GM12801 (cell line): ENCODE results near the gene DCTN2.

Experiments used
- TF ChIP-seq, protein P1 (sequence below): IDR thresholded peaks from one replicate; pipeline ENCODE4 v1.5.1; 2011; ENCODE audit warnings: control low read depth; ENCODE audit not compliant: insufficient read length; ENCODE audit errors: extremely low read depth

The DCTN2 gene

DNA sequence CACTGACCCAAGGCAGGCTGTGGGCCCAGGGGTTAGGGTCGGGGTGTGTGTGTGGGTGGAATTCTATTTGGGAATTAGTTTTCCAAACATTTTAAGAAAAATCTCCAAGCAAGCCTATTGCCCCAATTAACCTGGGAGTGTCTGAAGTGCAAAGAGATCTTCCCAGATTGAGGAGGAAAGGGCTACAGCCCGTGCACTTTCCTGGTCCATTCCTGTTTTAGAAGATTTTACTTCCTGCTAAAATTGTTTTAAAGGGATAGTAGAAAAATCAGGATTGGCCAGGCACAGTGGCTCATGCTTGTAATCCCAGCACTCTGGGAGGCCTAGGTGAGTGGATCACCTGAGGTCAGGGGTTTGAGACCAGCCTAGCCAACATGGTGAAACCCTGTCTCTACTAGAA lies 5.3 kb downstream of the DCTN2 start:
- TF ChIP-seq, protein P1, sequence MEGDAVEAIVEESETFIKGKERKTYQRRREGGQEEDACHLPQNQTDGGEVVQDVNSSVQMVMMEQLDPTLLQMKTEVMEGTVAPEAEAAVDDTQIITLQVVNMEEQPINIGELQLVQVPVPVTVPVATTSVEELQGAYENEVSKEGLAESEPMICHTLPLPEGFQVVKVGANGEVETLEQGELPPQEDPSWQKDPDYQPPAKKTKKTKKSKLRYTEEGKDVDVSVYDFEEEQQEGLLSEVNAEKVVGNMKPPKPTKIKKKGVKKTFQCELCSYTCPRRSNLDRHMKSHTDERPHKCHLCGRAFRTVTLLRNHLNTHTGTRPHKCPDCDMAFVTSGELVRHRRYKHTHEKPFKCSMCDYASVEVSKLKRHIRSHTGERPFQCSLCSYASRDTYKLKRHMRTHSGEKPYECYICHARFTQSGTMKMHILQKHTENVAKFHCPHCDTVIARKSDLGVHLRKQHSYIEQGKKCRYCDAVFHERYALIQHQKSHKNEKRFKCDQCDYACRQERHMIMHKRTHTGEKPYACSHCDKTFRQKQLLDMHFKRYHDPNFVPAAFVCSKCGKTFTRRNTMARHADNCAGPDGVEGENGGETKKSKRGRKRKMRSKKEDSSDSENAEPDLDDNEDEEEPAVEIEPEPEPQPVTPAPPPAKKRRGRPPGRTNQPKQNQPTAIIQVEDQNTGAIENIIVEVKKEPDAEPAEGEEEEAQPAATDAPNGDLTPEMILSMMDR, result no peak

GRCh38 chr12:57541001-57541400 lies 6.0 kb downstream of the DCTN2 start:
- TF ChIP-seq, protein P1, result no peak

GRCh38 chr12:57539134-57539768 lies 7.7 kb downstream of the DCTN2 start:
- TF ChIP-seq, protein P1, result no peak

DNA sequence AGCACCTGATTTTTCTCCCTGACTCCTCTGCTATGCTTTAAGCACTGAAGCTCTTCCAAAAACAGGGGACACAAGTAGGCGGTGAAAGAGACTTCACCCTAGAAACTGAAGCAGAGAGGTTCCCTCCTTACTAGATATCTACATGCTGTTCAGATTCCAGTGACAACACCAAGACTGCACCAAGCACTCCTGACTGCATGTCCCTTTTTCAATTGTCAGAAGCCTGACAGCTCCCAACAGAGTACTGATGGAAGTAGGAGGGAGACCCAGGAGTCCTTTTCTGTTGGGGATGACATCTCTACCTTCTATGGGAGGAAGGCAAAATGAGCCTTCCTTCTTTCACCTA lies 10.4 kb downstream of the DCTN2 start:
- TF ChIP-seq, protein P1, result no peak

DNA sequence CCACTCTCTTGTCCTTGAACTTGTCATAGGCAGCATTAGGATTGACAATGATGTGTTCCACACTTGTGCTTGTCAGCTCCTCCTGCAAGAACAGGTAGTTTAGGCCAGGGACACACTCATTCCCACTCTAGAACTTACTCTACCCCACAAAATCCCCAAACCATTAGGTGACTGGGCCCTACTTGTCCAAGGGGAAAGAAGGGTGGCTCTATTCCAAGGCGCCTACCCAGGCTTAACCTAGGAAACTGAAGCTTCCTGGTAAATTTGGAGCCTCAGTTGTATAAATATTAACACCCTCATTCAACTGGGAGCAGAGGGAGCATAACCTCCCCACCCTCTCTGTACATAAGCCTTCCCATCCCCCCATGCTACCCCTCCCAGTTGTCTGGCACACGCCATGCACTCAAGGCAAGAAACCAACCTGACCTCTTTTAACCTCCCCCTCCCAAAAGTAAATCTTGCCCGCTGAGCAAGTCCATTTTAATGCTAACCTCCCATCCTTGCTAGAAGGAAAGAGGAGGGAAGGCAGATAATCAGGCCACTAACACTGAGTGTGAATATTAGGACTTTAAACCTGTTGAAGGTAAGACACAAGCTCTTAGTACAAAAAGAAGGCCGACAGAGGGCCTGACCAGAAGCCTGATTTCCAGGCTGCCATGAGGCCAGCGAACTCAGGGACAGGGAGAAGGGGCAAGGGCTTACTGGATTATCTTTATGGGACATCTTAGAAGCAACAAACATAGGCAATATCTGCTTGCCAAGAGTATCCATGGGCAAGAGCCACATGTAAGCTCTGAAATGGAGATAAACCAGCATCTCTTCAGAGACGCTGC lies 11.0 kb downstream of the DCTN2 start:
- TF ChIP-seq, protein P1, result no peak

GRCh38 chr12:57534991-57535543 lies 11.9 kb downstream of the DCTN2 start:
- TF ChIP-seq, protein P1, result no peak

DNA sequence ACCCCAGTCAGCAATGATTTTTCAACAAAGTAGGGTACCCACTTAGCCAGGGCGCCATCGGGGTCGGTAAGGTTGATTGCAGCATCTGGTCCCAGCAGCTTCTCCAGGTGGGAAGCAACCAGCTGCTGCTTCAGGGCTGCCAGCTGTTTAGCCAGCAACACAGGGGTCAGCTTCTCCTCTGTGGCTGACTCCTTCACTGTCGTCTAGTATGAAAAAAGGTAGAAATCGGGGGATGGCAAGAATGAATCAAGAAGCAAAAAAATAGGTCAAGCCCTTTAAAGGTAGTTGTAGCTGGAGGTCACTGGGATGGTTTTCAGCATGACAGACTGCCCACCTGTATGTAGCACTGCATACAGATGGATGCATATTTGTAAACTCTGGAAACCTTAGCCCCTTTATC lies 12.7 kb downstream of the DCTN2 start:
- TF ChIP-seq, protein P1, result no peak
